IMR-90 (cell line): ENCODE results near the gene CCNQ. TPM values are rescaled to one million over a fixed set of nuclear protein-coding genes. Genes with fewer than 3 reads are reported as not detected.

Source experiments
- ATAC-seq: fragments of 200-7000 bp; cut with Tn5 transposase; 2 replicates; pipeline ENCODE4 v1.9.1; 2020; ENCODE audit warnings: low read depth, mild to moderate bottlenecking, moderate library complexity
- BruUV-seq: library from RNA; stranded (reverse); fragments of 400-500 nt; replicated peaks from 2 replicates; lab custom pipeline; 2021; lab: Mats Ljungman, UMichigan
- CTCF ChIA-PET: fragments of 300-600 bp; formaldehyde crosslinking; extraction: SDS; loops from one replicate; lab custom pipeline; 2021; ENCODE audit warnings: antibody characterized with exemption; lab: Yijun Ruan, JAX
- POLR2A ChIA-PET: fragments of 300-600 bp; sonication (Branson Sonifier 250); formaldehyde crosslinking; loops from one replicate; lab custom pipeline; 2022; ENCODE audit warnings: antibody characterized with exemption; ENCODE audit not compliant: unreplicated experiment; lab: Charles Lee
- DNase-seq: peaks from one replicate; pipeline ENCODE4 v3.0.0; 2013
- H2AFZ ChIP-seq: replicated peaks from 2 replicates; pipeline ENCODE3; 2013; ENCODE audit warnings: low read length, mild to moderate bottlenecking; ENCODE audit not compliant: poor library complexity
- H2AK5ac ChIP-seq: 2 replicates; pipeline ENCODE4 v1.6.1; 2013; ENCODE audit warnings: low read depth, low read length, inconsistent platforms
- H2AK9ac ChIP-seq: replicated peaks from 2 replicates; pipeline ENCODE3; 2013; ENCODE audit warnings: mild to moderate bottlenecking, low read depth, low read length, moderate library complexity; ENCODE audit not compliant: poor library complexity
- H2BK120ac ChIP-seq: 2 replicates; pipeline ENCODE4 v1.6.1; 2013; ENCODE audit warnings: low read depth, low read length, inconsistent platforms
- H2BK15ac ChIP-seq: 3 replicates; pipeline ENCODE4 v1.6.1; 2013; ENCODE audit warnings: low read depth, low read length, inconsistent platforms
- H2BK20ac ChIP-seq: 2 replicates; pipeline ENCODE4 v1.6.1; 2013; ENCODE audit warnings: low read depth, mild to moderate bottlenecking, inconsistent platforms, low read length, moderate library complexity
- H2BK5ac ChIP-seq: 2 replicates; pipeline ENCODE4 v1.6.1; 2013; ENCODE audit warnings: mild to moderate bottlenecking, low read depth, low read length, inconsistent platforms; ENCODE audit not compliant: poor library complexity, severe bottlenecking
- H3K14ac ChIP-seq: replicated peaks from 2 replicates; pipeline ENCODE4 v1.6.1; 2013; ENCODE audit warnings: low read depth, low read length, inconsistent platforms
- H3K18ac ChIP-seq: 2 replicates; pipeline ENCODE4 v1.6.1; 2013; ENCODE audit warnings: low read depth, low read length, control low read depth
- H3K23ac ChIP-seq: 2 replicates; pipeline ENCODE4 v1.6.1; 2013; ENCODE audit warnings: low read depth, low read length, inconsistent platforms
- H3K27ac ChIP-seq: 2 replicates; pipeline ENCODE4 v1.5.1; 2013; ENCODE audit warnings: mild to moderate bottlenecking, control low read depth, low read length; ENCODE audit not compliant: insufficient read depth
- H3K27me3 ChIP-seq: 2 replicates; pipeline ENCODE4 v1.6.1; 2013; ENCODE audit warnings: low read length; ENCODE audit not compliant: control insufficient read depth, insufficient read depth
- H3K36me3 ChIP-seq: 2 replicates; pipeline ENCODE4 v1.6.1; 2013; ENCODE audit warnings: low read length, mixed read lengths; ENCODE audit not compliant: control insufficient read depth, insufficient read depth
- H3K4ac ChIP-seq: 2 replicates; pipeline ENCODE4 v1.6.1; 2013; ENCODE audit warnings: low read depth, low read length, inconsistent platforms
- H3K4me1 ChIP-seq: 2 replicates; pipeline ENCODE4 v1.6.1; 2013; ENCODE audit warnings: low read length, mixed read lengths; ENCODE audit not compliant: control insufficient read depth, insufficient read depth
- H3K4me2 ChIP-seq: 2 replicates; pipeline ENCODE4 v1.6.1; 2013; ENCODE audit warnings: low read depth, mild to moderate bottlenecking, control low read depth, low read length, moderate library complexity
- H3K4me3 ChIP-seq: 2 replicates; pipeline ENCODE4 v1.5.1; 2013; ENCODE audit warnings: low read depth, mild to moderate bottlenecking, control low read depth, low read length, moderate library complexity; ENCODE audit not compliant: insufficient read depth
- H3K56ac ChIP-seq: 2 replicates; pipeline ENCODE4 v1.6.1; 2013; ENCODE audit warnings: low read length, inconsistent platforms; ENCODE audit not compliant: insufficient read depth; ENCODE audit errors: extremely low read depth
- H3K79me1 ChIP-seq, 2 experiments: 2 replicates each; pipeline ENCODE4 v1.6.1; 2013; ENCODE audit warnings: low read length in 2 of 2, inconsistent platforms in 1 of 2, low read depth in 1 of 2
- H3K9ac ChIP-seq: 2 replicates; pipeline ENCODE4 v1.6.1; 2013; ENCODE audit warnings: low read depth, low read length, control low read depth
- H3K9me1 ChIP-seq: 2 replicates; pipeline ENCODE4 v1.6.1; 2013; ENCODE audit warnings: low read length, inconsistent platforms; ENCODE audit not compliant: insufficient read depth
- H3K9me3 ChIP-seq: 2 replicates; pipeline ENCODE4 v1.6.1; 2013; ENCODE audit warnings: low read length; ENCODE audit not compliant: control insufficient read depth, insufficient read depth
- H4K20me1 ChIP-seq: 2 replicates; pipeline ENCODE4 v1.6.1; 2013; ENCODE audit warnings: low read length, inconsistent platforms; ENCODE audit not compliant: insufficient read depth
- H4K5ac ChIP-seq: 2 replicates; pipeline ENCODE4 v1.6.1; 2013; ENCODE audit warnings: mild to moderate bottlenecking, low read depth, low read length, control low read depth
- H4K8ac ChIP-seq, 2 experiments: 2 replicates each; pipeline ENCODE4 v1.6.1; 2013; ENCODE audit warnings: low read depth in 2 of 2, low read length in 2 of 2, control low read depth in 1 of 2, inconsistent platforms in 1 of 2
- H4K91ac ChIP-seq: 2 replicates; pipeline ENCODE4 v1.6.1; 2013; ENCODE audit warnings: low read depth, low read length, inconsistent platforms; ENCODE audit not compliant: insufficient read depth
- BHLHE40 ChIP-seq: fragments of 150-350 bp; IDR thresholded peaks from 2 replicates; pipeline ENCODE4 v1.6.1; 2016; ENCODE audit warnings: mild to moderate bottlenecking, low read depth, low read length
- CEBPB ChIP-seq: IDR thresholded peaks from 2 replicates; pipeline ENCODE4 v1.6.1; 2012; ENCODE audit warnings: low read depth, low read length, improper control_type of control experiment
- CHD1 ChIP-seq: IDR thresholded peaks from 2 replicates; pipeline ENCODE4 v1.6.1; 2012; ENCODE audit warnings: low read depth, low read length, improper control_type of control experiment
- CTCF ChIP-seq: conservative IDR thresholded peaks from 2 replicates; pipeline ENCODE4 v1.5.1; 2012; ENCODE audit warnings: mild to moderate bottlenecking, low read depth, low read length, improper control_type of control experiment
- ELK1 ChIP-seq: fragments of 150-350 bp; IDR thresholded peaks from 2 replicates; pipeline ENCODE4 v1.6.1; 2016; ENCODE audit warnings: low read depth, mild to moderate bottlenecking, low read length, moderate library complexity, borderline replicate concordance
- FOS ChIP-seq: fragments of 150-350 bp; IDR thresholded peaks from 2 replicates; pipeline ENCODE4 v1.6.1; 2016; ENCODE audit warnings: low read depth, low read length
- MAFK ChIP-seq: IDR thresholded peaks from 2 replicates; pipeline ENCODE4 v1.6.1; 2012; ENCODE audit warnings: low read depth, low read length, improper control_type of control experiment
- MAZ ChIP-seq: IDR thresholded peaks from 2 replicates; pipeline ENCODE4 v1.6.1; 2012; ENCODE audit warnings: low read depth, mild to moderate bottlenecking, low read length, improper control_type of control experiment, moderate library complexity, borderline replicate concordance
- POLR2A ChIP-seq: IDR thresholded peaks from 2 replicates; pipeline ENCODE4 v1.6.1; 2012; ENCODE audit warnings: mild to moderate bottlenecking, low read depth, low read length
- RAD21 ChIP-seq: IDR thresholded peaks from 2 replicates; pipeline ENCODE4 v1.6.1; 2012; ENCODE audit warnings: low read length, improper control_type of control experiment
- RCOR1 ChIP-seq: IDR thresholded peaks from 2 replicates; pipeline ENCODE4 v1.6.1; 2012; ENCODE audit warnings: mild to moderate bottlenecking, low read length, improper control_type of control experiment; ENCODE audit not compliant: insufficient replicate concordance
- RFX5 ChIP-seq: IDR thresholded peaks from 2 replicates; pipeline ENCODE4 v1.8.0; 2012; ENCODE audit warnings: low read depth, mild to moderate bottlenecking, low read length, moderate library complexity
- SMC3 ChIP-seq: fragments of 150-350 bp; IDR thresholded peaks from 2 replicates; pipeline ENCODE4 v1.6.1; 2016; ENCODE audit warnings: low read depth, mild to moderate bottlenecking, antibody characterized with exemption, low read length, moderate library complexity
- USF2 ChIP-seq: fragments of 150-350 bp; IDR thresholded peaks from 2 replicates; pipeline ENCODE4 v1.6.1; 2017; ENCODE audit warnings: mild to moderate bottlenecking, antibody characterized with exemption, low read length, low read depth
- WGBS, 2 experiments: methylation state at CpG; one replicate each; pipeline versions ENCODE4 v1.1.5 to v1.1.7; 2013; ENCODE audit warnings: missing lambda C conversion rate in 2 of 2; ENCODE audit not compliant: insufficient read length in 1 of 2; ENCODE audit errors: extremely low coverage in 2 of 2; 5-methylcytosine and 5-hydroxymethylcytosine counted together
- dilution Hi-C: fragments of 300-500 bp; cut with HindIII; formaldehyde crosslinking; loops from one replicate; pipeline ENCODE4 v1.14.3; 2018; ENCODE audit warnings: low sequenced_read_pairs; ENCODE audit not compliant: unreplicated experiment
- in situ Hi-C: fragments of 300-500 bp; cut with MboI; formaldehyde crosslinking; loops from 3 replicates; pipeline ENCODE4 v1.14.3; 2019; ENCODE audit warnings: low sequenced_read_pairs, inconsistent platforms, mixed read lengths
- intact Hi-C: fragments of 100-400 bp; cut with micrococcal nuclease; formaldehyde crosslinking; loops from 2 replicates; pipeline ENCODE4 v1.10.0; 2022
- polyA plus RNA-seq, 3 experiments: library from polyadenylated mRNA; depleted of rRNA; stranded (reverse); fragments of >200 nt; gene quantifications; 2 replicates each; pipeline ENCODE4 v1.2.3, GENCODE V29; 2012; ENCODE audit warnings: low replicate concordance in 1 of 3
- total RNA-seq: library from RNA; depleted of rRNA; stranded (reverse); fragments of >200 nt; gene quantifications from 2 replicates; pipeline ENCODE4 v1.2.3, GENCODE V29; 2012

The CCNQ gene
- total and polyA plus RNA-seq, 2 of the 4 experiments (the other 2 are of a cell fraction), result 27.6 to 35.2 TPM

- Histone ChIP-seq H3K9me1 (no peaks in the 10 kb centered on the region), H3K4ac (no peak overlapping the region), H3K4me2 (no peak overlapping the region), H3K18ac (no peak overlapping the region), H4K5ac (no peak overlapping the region), H4K91ac (no peak overlapping the region), H2AK5ac (no peak overlapping the region), H3K9me3 (no peaks in the 10 kb centered on the region; the same call in 1 of the 2 replicates), H4K8ac (no peak overlapping the region), H3K27ac (no peak overlapping the region), H3K36me3 (no peaks in the 10 kb centered on the region), H3K4me3 (no peak overlapping the region), H3K56ac (no peak overlapping the region), H3K79me1 (no peaks in the 10 kb centered on the region), H2AK9ac (peak overlapping the region; percentile 65), H2BK20ac (no peak overlapping the region), H2BK15ac (no peak overlapping the region), H3K23ac (no peak overlapping the region), H2AFZ (peak overlapping the region; percentile 75), H3K14ac (no peak overlapping the region), H2BK5ac (no peak overlapping the region), H2BK120ac (no peak overlapping the region), H3K4me1 (no peaks in the 10 kb centered on the region), H4K20me1 (no peaks in the 10 kb centered on the region), H3K9ac (no peak overlapping the region), H3K27me3 (peaks cover 7% of the 10 kb centered on the region; the same call in 1 of the 2 replicates)
- ChIA-PET CTCF (interaction anchor here (0.7 to 1.1 kb wide), 6 partner anchors 14 to 527 kb away, joined by 3 to 5 read pairs (median 4); no protein-coding TSS in a partner anchor), POLR2A (no interaction called here)
- in situ Hi-C loops (no loop called here), intact Hi-C loops (loop anchor here (1.0 kb wide), 2 partner anchors 110 to 129 kb away; no protein-coding TSS in a partner anchor), dilution Hi-C loops (no loop called here)
- peak; percentile 44 for DNase-seq
- BruUV-seq, result no TSS peak
- ATAC-seq, result peak; percentile 98
- WGBS, 2 experiments, result 47% methylated on average over 10 of the region's 31 CpGs; no CpG with 5 or more reads in 1 of the 2 experiments
- TF ChIP-seq ELK1 (no peak), RCOR1 (no peak), POLR2A (no peak), CEBPB (no peak), USF2 (no peak), CHD1 (no peak), FOS (no peak), CTCF (peak; percentile 96), MAFK (no peak), SMC3 (peak; percentile 70), RFX5 (no peak), BHLHE40 (no peak), RAD21 (peak; percentile 75), MAZ (no peak; the same call in 1 of the 2 replicates)
Measured at GRCh38 chrX:153539171-153539978, 59.6 kb downstream of the CCNQ start.
